ENCODE measurements around the gene CLASP1.

The CLASP1 gene

GRCh38 chr2:121372721-121373353 lies 276.4 kb downstream of the CLASP1 start:
- Histone ChIP-seq H3K9ac (ENCODE audit: low read length) (no peak overlapping the region), H3K27ac (ENCODE audit: low read depth, low read length) (no peak overlapping the region), H3K4me1 (ENCODE audit: control insufficient read depth, insufficient read depth, low read length) (no peaks in the 10 kb centered on the region), H3K4me3 (ENCODE audit: low read length) (no peak overlapping the region), H3K27me3 (ENCODE audit: control insufficient read depth, insufficient read depth, low read length) (no peaks in the 10 kb centered on the region), H3K36me3 (ENCODE audit: control insufficient read depth, insufficient read depth, low read length) (peaks cover 2% of the 10 kb centered on the region)

- Histone ChIP-seq H3K27ac (ENCODE audit: low read depth, low read length) (no peak overlapping the region), H3K27me3 (ENCODE audit: control insufficient read depth, insufficient read depth, low read length) (no peaks in the 10 kb centered on the region), H3K36me3 (ENCODE audit: control insufficient read depth, insufficient read depth, low read length) (peaks cover 5% of the 10 kb centered on the region), H3K9ac (ENCODE audit: low read length) (no peak overlapping the region), H3K4me1 (ENCODE audit: control insufficient read depth, insufficient read depth, low read length) (no peaks in the 10 kb centered on the region), H3K4me3 (ENCODE audit: low read length) (no peak overlapping the region)
Measured at GRCh38 chr2:121372082-121372481, 277.2 kb downstream of the CLASP1 start.

- Histone ChIP-seq H3K4me1 (ENCODE audit: control insufficient read depth, insufficient read depth, low read length) (peaks cover 4% of the 10 kb centered on the region), H3K27me3 (ENCODE audit: control insufficient read depth, insufficient read depth, low read length) (no peaks in the 10 kb centered on the region), H3K4me3 (ENCODE audit: low read length) (no peak overlapping the region), H3K36me3 (ENCODE audit: control insufficient read depth, insufficient read depth, low read length) (peaks cover 10% of the 10 kb centered on the region), H3K27ac (ENCODE audit: low read depth, low read length) (no peak overlapping the region), H3K9ac (ENCODE audit: low read length) (no peak overlapping the region)
Measured at GRCh38 chr2:121368836-121369235, 280.4 kb downstream of the CLASP1 start.

- peaks cover 14% of the 10 kb centered on the region for H3K36me3 ChIP-seq (ENCODE audit: control insufficient read depth, insufficient read depth, low read length)
- peaks cover 7% of the 10 kb centered on the region for H3K4me1 ChIP-seq (ENCODE audit: control insufficient read depth, insufficient read depth, low read length)
Measured at GRCh38 chr2:121368155-121368554, 281.1 kb downstream of the CLASP1 start.

GRCh38 chr2:121367246-121367900 lies 281.9 kb downstream of the CLASP1 start:
- Histone ChIP-seq H3K4me1 (ENCODE audit: control insufficient read depth, insufficient read depth, low read length) (peaks cover 7% of the 10 kb centered on the region), H3K36me3 (ENCODE audit: control insufficient read depth, insufficient read depth, low read length) (peaks cover 22% of the 10 kb centered on the region), H3K4me3 (ENCODE audit: low read length) (no peak overlapping the region)

More at GRCh38 chr2:121368155-121368554, 281.1 kb downstream of the CLASP1 start:
- Histone ChIP-seq H3K27ac (ENCODE audit: low read depth, low read length) (no peak overlapping the region), H3K4me3 (ENCODE audit: low read length) (no peak overlapping the region), H3K27me3 (ENCODE audit: control insufficient read depth, insufficient read depth, low read length) (no peaks in the 10 kb centered on the region), H3K9ac (ENCODE audit: low read length) (no peak overlapping the region)

GRCh38 chr2:121366040-121366439 lies 283.2 kb downstream of the CLASP1 start:
- no peak overlapping the region for H3K27ac ChIP-seq (ENCODE audit: low read depth, low read length)
- H3K27me3 ChIP-seq (ENCODE audit: control insufficient read depth, insufficient read depth, low read length) = no peaks in the 10 kb centered on the region
- H3K4me1 ChIP-seq (ENCODE audit: control insufficient read depth, insufficient read depth, low read length) = peaks cover 7% of the 10 kb centered on the region
- H3K9ac ChIP-seq (ENCODE audit: low read length) = no peak overlapping the region
- no peak overlapping the region for H3K4me3 ChIP-seq (ENCODE audit: low read length)
- H3K36me3 ChIP-seq (ENCODE audit: control insufficient read depth, insufficient read depth, low read length) = peaks cover 23% of the 10 kb centered on the region

More at GRCh38 chr2:121367246-121367900, 281.9 kb downstream of the CLASP1 start:
- H3K27me3 ChIP-seq (ENCODE audit: control insufficient read depth, insufficient read depth, low read length) = no peaks in the 10 kb centered on the region
- H3K27ac ChIP-seq (ENCODE audit: low read depth, low read length) = no peak overlapping the region
- no peak overlapping the region for H3K9ac ChIP-seq (ENCODE audit: low read length)

GRCh38 chr2:121365061-121365460 lies 284.2 kb downstream of the CLASP1 start:
- peaks cover 7% of the 10 kb centered on the region for H3K4me1 ChIP-seq (ENCODE audit: control insufficient read depth, insufficient read depth, low read length)
- no peak overlapping the region for H3K27ac ChIP-seq (ENCODE audit: low read depth, low read length)
- H3K36me3 ChIP-seq (ENCODE audit: control insufficient read depth, insufficient read depth, low read length) = peaks cover 23% of the 10 kb centered on the region
- H3K9ac ChIP-seq (ENCODE audit: low read length) = no peak overlapping the region
- H3K27me3 ChIP-seq (ENCODE audit: control insufficient read depth, insufficient read depth, low read length) = no peaks in the 10 kb centered on the region
- H3K4me3 ChIP-seq (ENCODE audit: low read length) = no peak overlapping the region

- Histone ChIP-seq H3K36me3 (ENCODE audit: control insufficient read depth, insufficient read depth, low read length) (peaks cover 27% of the 10 kb centered on the region), H3K9ac (ENCODE audit: low read length) (no peak overlapping the region), H3K4me3 (ENCODE audit: low read length) (no peak overlapping the region), H3K27ac (ENCODE audit: low read depth, low read length) (peak overlapping the region; percentile 50), H3K4me1 (ENCODE audit: control insufficient read depth, insufficient read depth, low read length) (peaks cover 7% of the 10 kb centered on the region), H3K27me3 (ENCODE audit: control insufficient read depth, insufficient read depth, low read length) (no peaks in the 10 kb centered on the region)
Measured at GRCh38 chr2:121363632-121364420, 285.4 kb downstream of the CLASP1 start.

- no peaks in the 10 kb centered on the region for H3K27me3 ChIP-seq (ENCODE audit: control insufficient read depth, insufficient read depth, low read length)
- peaks cover 7% of the 10 kb centered on the region for H3K4me1 ChIP-seq (ENCODE audit: control insufficient read depth, insufficient read depth, low read length)
- H3K4me3 ChIP-seq (ENCODE audit: low read length) = no peak overlapping the region
- no peak overlapping the region for H3K9ac ChIP-seq (ENCODE audit: low read length)
- H3K27ac ChIP-seq (ENCODE audit: low read depth, low read length) = no peak overlapping the region
- peaks cover 27% of the 10 kb centered on the region for H3K36me3 ChIP-seq (ENCODE audit: control insufficient read depth, insufficient read depth, low read length)
Measured at GRCh38 chr2:121362774-121363173, 286.5 kb downstream of the CLASP1 start.

GRCh38 chr2:121362226-121362625 lies 287.0 kb downstream of the CLASP1 start:
- H3K27me3 ChIP-seq (ENCODE audit: control insufficient read depth, insufficient read depth, low read length) = no peaks in the 10 kb centered on the region
- H3K4me3 ChIP-seq (ENCODE audit: low read length) = no peak overlapping the region
- no peak overlapping the region for H3K27ac ChIP-seq (ENCODE audit: low read depth, low read length)
- peaks cover 7% of the 10 kb centered on the region for H3K4me1 ChIP-seq (ENCODE audit: control insufficient read depth, insufficient read depth, low read length)
- no peak overlapping the region for H3K9ac ChIP-seq (ENCODE audit: low read length)
- peaks cover 26% of the 10 kb centered on the region for H3K36me3 ChIP-seq (ENCODE audit: control insufficient read depth, insufficient read depth, low read length)

GRCh38 chr2:121360566-121361300 lies 288.5 kb downstream of the CLASP1 start:
- Histone ChIP-seq H3K4me3 (ENCODE audit: low read length) (no peak overlapping the region), H3K27me3 (ENCODE audit: control insufficient read depth, insufficient read depth, low read length) (no peaks in the 10 kb centered on the region), H3K27ac (ENCODE audit: low read depth, low read length) (no peak overlapping the region), H3K36me3 (ENCODE audit: control insufficient read depth, insufficient read depth, low read length) (peaks cover 20% of the 10 kb centered on the region), H3K4me1 (ENCODE audit: control insufficient read depth, insufficient read depth, low read length) (peaks cover 7% of the 10 kb centered on the region), H3K9ac (ENCODE audit: low read length) (no peak overlapping the region)

Data from rectal smooth muscle tissue (tissue), 1 donor.